Measurements from ENCODE around the gene CC2D1A. TPM values are rescaled to one million over a fixed set of nuclear protein-coding genes. Genes with fewer than 3 reads are reported as not detected.

Gene CC2D1A
- polyA plus RNA-seq, 2 donors = 34.0 to 58.9 TPM

DNA sequence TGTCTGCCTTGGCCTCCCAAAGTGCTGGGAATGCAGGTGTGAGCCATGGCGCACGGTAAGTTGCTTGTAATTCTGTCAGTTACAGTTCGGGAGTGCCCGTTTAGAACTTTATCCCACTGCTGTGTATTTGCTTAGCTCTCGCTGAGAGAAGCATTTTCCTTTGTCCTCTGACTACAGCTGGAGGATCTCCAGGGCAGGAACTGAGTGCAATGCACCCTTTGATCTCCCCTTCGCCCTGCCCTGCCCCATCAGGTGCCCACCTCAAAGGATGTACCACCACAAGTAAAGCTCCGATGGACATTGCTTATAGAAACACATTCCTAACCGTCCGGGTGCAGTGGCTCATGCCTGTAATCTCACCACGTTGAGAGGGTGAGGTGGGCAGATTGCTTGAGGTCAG is 6.6 kb upstream of the CC2D1A start:
- H3K27me3 ChIP-seq (ENCODE audit: control insufficient read depth in 1 of 2, insufficient read depth in 2 of 2, low read length in 2 of 2) = no peaks in the 10 kb centered on the region
- H3K36me3 ChIP-seq (ENCODE audit: control insufficient read depth in 2 of 2, insufficient read depth in 2 of 2, low read length in 1 of 2) = no peaks in the 10 kb centered on the region
- no peaks in the 10 kb centered on the region for H3K9me3 ChIP-seq (ENCODE audit: control insufficient read depth in 2 of 2, insufficient read depth in 1 of 2, low read depth in 1 of 2, low read length in 1 of 2)
- H3K4me1 ChIP-seq (ENCODE audit: control insufficient read depth in 2 of 2, insufficient read depth in 2 of 2, low read length in 1 of 2) = no peaks in the 10 kb centered on the region
- no peak overlapping the region for H3K27ac ChIP-seq (ENCODE audit: low read depth in 2 of 2, low read length in 1 of 2)
- no peak overlapping the region for H3K4me3 ChIP-seq (ENCODE audit: low read depth in 1 of 2, low read length in 2 of 2)
- 61 to 76% methylated on average over 10 of the region's 10 CpGs for WGBS, 2 donors

DNA sequence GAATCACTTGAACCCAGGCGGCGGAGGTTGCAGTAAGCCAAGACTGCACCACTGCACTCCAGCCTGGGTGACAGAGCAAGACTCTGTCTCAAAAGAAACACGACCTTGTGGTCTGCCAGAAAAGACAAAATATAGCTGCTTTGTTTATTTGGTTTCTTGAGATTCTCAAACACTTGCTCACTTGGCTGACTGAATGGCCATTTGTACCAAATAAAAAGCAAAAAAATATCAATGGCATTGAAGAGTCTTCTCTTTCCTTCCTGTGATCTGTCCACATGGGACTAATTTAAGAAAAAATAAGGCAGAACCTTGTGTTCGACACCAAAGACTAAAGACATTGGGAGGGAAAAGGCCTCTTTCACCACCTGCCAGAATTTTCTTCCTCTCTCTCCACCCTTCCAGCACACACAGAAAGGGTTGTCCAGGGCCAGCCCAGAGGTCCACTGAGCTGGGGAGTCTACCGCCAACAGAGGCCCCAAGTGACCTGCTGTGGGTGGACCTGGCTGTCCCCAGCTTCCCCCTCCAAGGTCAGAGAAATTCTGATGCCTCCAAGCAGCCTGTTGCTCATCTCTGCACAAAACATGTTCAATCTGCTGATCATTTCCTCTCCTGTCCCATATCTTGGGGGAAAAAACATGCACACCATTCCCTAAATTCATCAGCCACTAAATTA is 6.0 kb upstream of the CC2D1A start:
- WGBS, 2 donors = 67 to 75% methylated on average over 5 of the region's 5 CpGs
- Histone ChIP-seq H3K9me3 (ENCODE audit: control insufficient read depth in 2 of 2, insufficient read depth in 1 of 2, low read depth in 1 of 2, low read length in 1 of 2) (no peaks in the 10 kb centered on the region), H3K36me3 (ENCODE audit: control insufficient read depth in 2 of 2, insufficient read depth in 2 of 2, low read length in 1 of 2) (no peaks in the 10 kb centered on the region), H3K4me1 (ENCODE audit: control insufficient read depth in 2 of 2, insufficient read depth in 2 of 2, low read length in 1 of 2) (no peaks in the 10 kb centered on the region), H3K27me3 (ENCODE audit: control insufficient read depth in 1 of 2, insufficient read depth in 2 of 2, low read length in 2 of 2) (no peaks in the 10 kb centered on the region), H3K27ac (ENCODE audit: low read depth in 2 of 2, low read length in 1 of 2) (no peak overlapping the region), H3K4me3 (ENCODE audit: low read depth in 1 of 2, low read length in 2 of 2) (no peak overlapping the region)

DNA sequence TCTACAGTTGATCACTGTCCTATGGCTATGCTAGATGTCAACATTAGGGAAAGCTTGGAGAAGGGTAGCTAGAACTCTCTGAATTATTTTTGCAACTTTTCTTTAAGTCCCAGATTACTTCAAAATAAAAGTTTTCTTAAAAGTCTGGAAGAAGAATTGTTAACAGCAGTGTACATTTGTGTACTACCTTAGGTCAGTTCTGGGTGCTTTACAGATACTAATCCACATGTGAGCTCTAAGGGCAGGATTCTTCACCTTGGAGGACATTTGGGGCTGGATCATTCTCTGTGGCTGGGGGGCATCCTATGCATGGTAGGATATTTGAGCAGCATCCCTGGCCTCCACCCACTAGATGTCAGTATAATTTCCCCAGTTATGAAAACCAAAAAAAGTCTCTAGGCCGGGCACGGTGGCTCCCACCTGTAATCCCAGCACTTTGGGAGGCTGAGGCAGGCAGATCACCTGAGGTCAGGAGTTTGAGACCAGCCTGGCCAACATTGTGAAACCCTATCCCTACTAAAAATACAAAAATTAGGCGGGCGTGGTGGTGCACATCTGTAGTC is 2.9 kb upstream of the CC2D1A start:
- 75 to 78% methylated on average over 4 of the region's 4 CpGs for WGBS, 2 donors
- no peak overlapping the region for H3K4me3 ChIP-seq (ENCODE audit: low read depth in 1 of 2, low read length in 2 of 2)
- H3K4me1 ChIP-seq (ENCODE audit: control insufficient read depth in 2 of 2, insufficient read depth in 2 of 2, low read length in 1 of 2) = peaks cover 0 to 5% of the 10 kb centered on the region in 2 donors
- H3K27ac ChIP-seq (ENCODE audit: low read depth in 2 of 2, low read length in 1 of 2) = no peak overlapping the region
- no peaks in the 10 kb centered on the region for H3K9me3 ChIP-seq (ENCODE audit: control insufficient read depth in 2 of 2, insufficient read depth in 1 of 2, low read depth in 1 of 2, low read length in 1 of 2)
- H3K36me3 ChIP-seq (ENCODE audit: control insufficient read depth in 2 of 2, insufficient read depth in 2 of 2, low read length in 1 of 2) = no peaks in the 10 kb centered on the region
- no peaks in the 10 kb centered on the region for H3K27me3 ChIP-seq (ENCODE audit: control insufficient read depth in 1 of 2, insufficient read depth in 2 of 2, low read length in 2 of 2)

DNA sequence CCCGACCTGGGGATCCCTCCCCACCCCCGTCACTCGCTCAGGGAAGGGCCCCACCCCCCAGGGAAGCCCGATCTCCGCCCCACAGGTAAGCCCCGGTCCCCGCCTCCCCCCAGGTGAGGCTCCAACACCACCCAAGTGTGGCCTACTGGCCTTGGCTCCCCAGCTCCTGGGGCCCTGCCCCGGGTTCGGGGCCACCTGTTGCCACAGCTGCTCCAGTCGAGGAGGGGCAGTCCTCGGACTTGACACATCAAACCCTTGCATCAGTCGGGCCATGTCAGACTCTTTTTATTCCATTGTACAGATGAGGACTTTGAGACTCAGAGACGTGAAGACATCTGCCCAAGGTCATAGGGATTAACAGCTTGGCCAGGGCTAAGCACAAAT is 512 bp downstream of the CC2D1A start:
- 2 to 4% methylated on average over 7 to 13 of the region's 13 CpGs for WGBS, 2 donors
- peak overlapping the region; percentile 83 to 86 for H3K27ac ChIP-seq (ENCODE audit: low read depth in 2 of 2, low read length in 1 of 2)

DNA sequence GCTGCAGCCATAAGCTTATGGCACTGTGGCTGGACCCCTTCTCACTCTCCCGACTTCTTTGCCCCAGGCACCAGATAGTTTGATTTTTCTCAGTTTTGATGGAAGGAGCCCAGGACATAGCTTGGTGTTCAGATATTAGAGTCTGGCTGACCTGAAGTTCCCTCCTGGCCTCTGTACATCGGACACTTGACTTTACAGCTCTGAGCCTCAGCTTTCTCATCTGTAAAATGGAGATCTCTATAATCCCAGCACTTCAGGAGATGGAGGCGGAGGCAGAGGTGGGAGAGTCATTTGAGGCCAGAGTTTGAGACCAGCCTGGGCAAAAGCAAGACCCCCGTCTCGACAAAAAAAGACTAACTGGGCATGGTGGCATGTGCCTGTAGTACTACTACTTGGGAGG is 909 bp downstream of the CC2D1A start:
- H3K36me3 ChIP-seq (ENCODE audit: control insufficient read depth in 2 of 2, insufficient read depth in 2 of 2, low read length in 1 of 2) = peaks cover 0 to 4% of the 10 kb centered on the region in 2 donors
- peak overlapping the region in 1 of 2 donors; percentile 42 for H3K27ac ChIP-seq (ENCODE audit: low read depth in 2 of 2, low read length in 1 of 2)
- H3K4me3 ChIP-seq (ENCODE audit: low read depth in 1 of 2, low read length in 2 of 2) = peak overlapping the region; percentile 65 to 81
- 81 to 89% methylated on average over 5 of the region's 5 CpGs for WGBS, 2 donors
- peaks cover 0 to 5% of the 10 kb centered on the region in 2 donors for H3K4me1 ChIP-seq (ENCODE audit: control insufficient read depth in 2 of 2, insufficient read depth in 2 of 2, low read length in 1 of 2)
- no peaks in the 10 kb centered on the region for H3K9me3 ChIP-seq (ENCODE audit: control insufficient read depth in 2 of 2, insufficient read depth in 1 of 2, low read depth in 1 of 2, low read length in 1 of 2)
- H3K27me3 ChIP-seq (ENCODE audit: control insufficient read depth in 1 of 2, insufficient read depth in 2 of 2, low read length in 2 of 2) = no peaks in the 10 kb centered on the region

More for the DNA sequence above, 512 bp downstream of the CC2D1A start:
- Histone ChIP-seq H3K27me3 (ENCODE audit: control insufficient read depth in 1 of 2, insufficient read depth in 2 of 2, low read length in 2 of 2) (no peaks in the 10 kb centered on the region), H3K4me3 (ENCODE audit: low read depth in 1 of 2, low read length in 2 of 2) (peak overlapping the region; percentile 65 to 81), H3K9me3 (ENCODE audit: control insufficient read depth in 2 of 2, insufficient read depth in 1 of 2, low read depth in 1 of 2, low read length in 1 of 2) (no peaks in the 10 kb centered on the region), H3K4me1 (ENCODE audit: control insufficient read depth in 2 of 2, insufficient read depth in 2 of 2, low read length in 1 of 2) (peaks cover 0 to 5% of the 10 kb centered on the region in 2 donors), H3K36me3 (ENCODE audit: control insufficient read depth in 2 of 2, insufficient read depth in 2 of 2, low read length in 1 of 2) (peaks cover 0 to 4% of the 10 kb centered on the region in 2 donors)

DNA sequence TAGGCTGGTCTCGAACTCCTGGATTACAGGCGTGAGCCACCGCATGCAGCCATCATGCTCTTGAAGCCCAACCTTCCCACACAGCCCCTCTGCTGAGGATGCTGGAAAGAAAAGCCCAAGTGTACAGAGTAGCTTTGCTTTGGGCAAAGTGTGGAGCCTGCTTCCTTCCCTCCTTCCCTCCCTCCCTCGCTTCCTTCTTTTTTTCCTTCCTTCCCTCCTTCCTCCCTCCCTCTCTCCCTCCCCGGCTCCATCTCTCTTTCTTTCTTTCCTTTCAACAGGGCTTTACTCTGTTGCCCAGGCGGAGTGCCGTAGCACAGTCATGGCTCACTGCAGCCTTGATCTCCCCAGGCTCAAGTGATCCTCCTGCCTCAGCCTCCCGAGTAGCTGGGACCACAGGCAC is 2.7 kb downstream of the CC2D1A start:
- no peak overlapping the region for H3K27ac ChIP-seq (ENCODE audit: low read depth in 2 of 2, low read length in 1 of 2)
- peaks cover 0 to 5% of the 10 kb centered on the region in 2 donors for H3K4me1 ChIP-seq (ENCODE audit: control insufficient read depth in 2 of 2, insufficient read depth in 2 of 2, low read length in 1 of 2)
- 89 to 92% methylated on average over 8 of the region's 8 CpGs for WGBS, 2 donors
- no peaks in the 10 kb centered on the region for H3K9me3 ChIP-seq (ENCODE audit: control insufficient read depth in 2 of 2, insufficient read depth in 1 of 2, low read depth in 1 of 2, low read length in 1 of 2)
- H3K36me3 ChIP-seq (ENCODE audit: control insufficient read depth in 2 of 2, insufficient read depth in 2 of 2, low read length in 1 of 2) = peaks cover 10 to 20% of the 10 kb centered on the region in 2 donors
- H3K4me3 ChIP-seq (ENCODE audit: low read depth in 1 of 2, low read length in 2 of 2) = no peak overlapping the region
- no peaks in the 10 kb centered on the region for H3K27me3 ChIP-seq (ENCODE audit: control insufficient read depth in 1 of 2, insufficient read depth in 2 of 2, low read length in 2 of 2)

DNA sequence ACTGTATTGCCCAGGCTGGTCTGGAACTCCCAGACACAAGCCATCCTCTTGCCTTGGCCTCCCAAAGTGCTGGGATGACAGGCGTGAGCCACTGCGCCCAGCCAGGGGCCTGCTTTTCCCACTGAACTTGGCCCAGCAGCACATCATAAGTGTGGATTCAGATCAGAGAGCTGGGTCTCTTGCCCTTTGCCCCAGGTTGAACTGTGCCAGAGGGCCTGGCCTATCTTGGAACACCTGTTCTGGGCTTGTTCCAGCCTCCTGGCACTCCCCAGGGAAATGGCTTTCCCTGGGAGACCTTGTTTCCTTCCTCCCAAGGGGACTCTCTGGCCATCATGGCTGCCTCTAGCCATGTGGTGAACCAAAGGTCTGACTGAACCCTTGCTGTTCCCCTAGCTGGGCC is 3.4 kb downstream of the CC2D1A start:
- H3K36me3 ChIP-seq (ENCODE audit: control insufficient read depth in 2 of 2, insufficient read depth in 2 of 2, low read length in 1 of 2) = peaks cover 10 to 20% of the 10 kb centered on the region in 2 donors
- no peak overlapping the region for H3K4me3 ChIP-seq (ENCODE audit: low read depth in 1 of 2, low read length in 2 of 2)
- 85 to 97% methylated on average over 2 of the region's 2 CpGs for WGBS, 2 donors
- peaks cover 0 to 5% of the 10 kb centered on the region in 2 donors for H3K4me1 ChIP-seq (ENCODE audit: control insufficient read depth in 2 of 2, insufficient read depth in 2 of 2, low read length in 1 of 2)
- no peak overlapping the region for H3K27ac ChIP-seq (ENCODE audit: low read depth in 2 of 2, low read length in 1 of 2)
- H3K27me3 ChIP-seq (ENCODE audit: control insufficient read depth in 1 of 2, insufficient read depth in 2 of 2, low read length in 2 of 2) = no peaks in the 10 kb centered on the region
- H3K9me3 ChIP-seq (ENCODE audit: control insufficient read depth in 2 of 2, insufficient read depth in 1 of 2, low read depth in 1 of 2, low read length in 1 of 2) = no peaks in the 10 kb centered on the region

DNA sequence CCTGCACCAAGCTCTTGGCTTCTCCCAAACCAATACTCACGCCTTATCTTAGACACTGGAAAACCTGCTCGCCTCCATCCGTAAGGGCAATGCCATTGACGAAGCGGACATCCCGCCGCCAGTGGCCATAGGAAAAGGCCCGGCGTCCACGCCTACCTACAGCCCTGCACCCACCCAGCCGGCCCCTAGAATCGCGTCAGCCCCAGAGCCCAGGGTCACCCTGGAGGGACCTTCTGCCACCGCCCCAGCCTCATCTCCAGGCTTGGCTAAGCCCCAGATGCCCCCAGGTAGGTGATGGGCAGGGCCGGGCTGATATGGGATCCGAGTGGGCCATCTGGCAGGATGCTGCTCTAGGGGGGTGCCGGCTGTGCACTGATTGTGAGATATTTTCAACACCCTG is 7.4 kb downstream of the CC2D1A start:
- Histone ChIP-seq H3K36me3 (ENCODE audit: control insufficient read depth in 2 of 2, insufficient read depth in 2 of 2, low read length in 1 of 2) (peaks cover 10 to 33% of the 10 kb centered on the region in 2 donors), H3K27ac (ENCODE audit: low read depth in 2 of 2, low read length in 1 of 2) (no peak overlapping the region), H3K27me3 (ENCODE audit: control insufficient read depth in 1 of 2, insufficient read depth in 2 of 2, low read length in 2 of 2) (no peaks in the 10 kb centered on the region), H3K9me3 (ENCODE audit: control insufficient read depth in 2 of 2, insufficient read depth in 1 of 2, low read depth in 1 of 2, low read length in 1 of 2) (no peaks in the 10 kb centered on the region), H3K4me3 (ENCODE audit: low read depth in 1 of 2, low read length in 2 of 2) (no peak overlapping the region), H3K4me1 (ENCODE audit: control insufficient read depth in 2 of 2, insufficient read depth in 2 of 2, low read length in 1 of 2) (no peaks in the 10 kb centered on the region)
- 93 to 97% methylated on average over 17 of the region's 17 CpGs for WGBS, 2 donors

DNA sequence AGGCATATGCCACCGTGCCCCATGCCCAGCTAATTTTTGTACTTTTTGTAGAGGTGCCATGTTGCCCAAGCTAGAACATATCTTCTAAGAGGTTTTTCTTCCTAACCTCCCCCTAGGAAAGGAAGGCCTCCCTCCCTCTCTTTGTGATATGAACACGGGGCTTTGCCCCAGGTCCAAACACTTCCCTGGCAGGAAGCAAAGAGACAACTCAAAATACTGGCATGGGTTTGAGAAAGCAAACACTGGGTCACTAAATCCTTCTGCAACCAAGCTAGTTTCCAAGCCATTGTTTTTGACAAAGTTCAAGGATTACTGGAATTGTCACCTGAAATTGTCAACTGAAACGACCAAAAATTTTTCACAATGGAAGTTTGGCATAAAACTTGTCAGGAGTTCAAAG is 8.8 kb downstream of the CC2D1A start:
- Histone ChIP-seq H3K27me3 (ENCODE audit: control insufficient read depth in 1 of 2, insufficient read depth in 2 of 2, low read length in 2 of 2) (no peaks in the 10 kb centered on the region), H3K36me3 (ENCODE audit: control insufficient read depth in 2 of 2, insufficient read depth in 2 of 2, low read length in 1 of 2) (peaks cover 10 to 38% of the 10 kb centered on the region in 2 donors), H3K4me3 (ENCODE audit: low read depth in 1 of 2, low read length in 2 of 2) (no peak overlapping the region), H3K9me3 (ENCODE audit: control insufficient read depth in 2 of 2, insufficient read depth in 1 of 2, low read depth in 1 of 2, low read length in 1 of 2) (no peaks in the 10 kb centered on the region), H3K4me1 (ENCODE audit: control insufficient read depth in 2 of 2, insufficient read depth in 2 of 2, low read length in 1 of 2) (no peaks in the 10 kb centered on the region), H3K27ac (ENCODE audit: low read depth in 2 of 2, low read length in 1 of 2) (no peak overlapping the region)
- WGBS, 2 donors = 68 to 71% methylated on average over 3 of the region's 3 CpGs

DNA sequence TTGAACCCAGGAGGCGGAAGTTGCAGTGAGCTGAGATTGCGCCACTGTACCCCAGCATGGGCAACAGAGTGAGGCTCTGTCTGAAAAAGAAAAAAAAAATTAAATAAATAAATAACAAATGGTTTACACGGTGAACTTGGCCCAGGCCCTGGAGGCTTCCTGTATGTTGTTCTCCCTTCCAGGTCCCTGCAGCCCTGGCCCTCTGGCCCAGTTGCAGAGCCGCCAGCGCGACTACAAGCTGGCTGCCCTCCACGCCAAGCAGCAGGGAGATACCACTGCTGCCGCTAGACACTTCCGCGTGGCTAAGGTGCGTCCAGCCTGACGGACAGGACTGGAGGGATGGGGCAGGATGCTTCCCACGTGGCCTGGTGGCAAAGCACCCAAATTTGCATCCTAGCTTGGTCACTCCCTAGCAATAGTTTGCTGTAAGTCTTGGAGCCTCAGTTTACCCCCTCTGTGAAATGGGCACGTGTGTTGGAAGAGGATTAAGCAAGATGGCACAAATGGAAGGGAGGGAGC is 11.9 kb downstream of the CC2D1A start:
- Histone ChIP-seq H3K27ac (ENCODE audit: low read depth in 2 of 2, low read length in 1 of 2) (no peak overlapping the region), H3K27me3 (ENCODE audit: control insufficient read depth in 1 of 2, insufficient read depth in 2 of 2, low read length in 2 of 2) (no peaks in the 10 kb centered on the region), H3K4me1 (ENCODE audit: control insufficient read depth in 2 of 2, insufficient read depth in 2 of 2, low read length in 1 of 2) (no peaks in the 10 kb centered on the region), H3K36me3 (ENCODE audit: control insufficient read depth in 2 of 2, insufficient read depth in 2 of 2, low read length in 1 of 2) (peaks cover 18 to 52% of the 10 kb centered on the region in 2 donors), H3K4me3 (ENCODE audit: low read depth in 1 of 2, low read length in 2 of 2) (no peak overlapping the region), H3K9me3 (ENCODE audit: control insufficient read depth in 2 of 2, insufficient read depth in 1 of 2, low read depth in 1 of 2, low read length in 1 of 2) (peaks cover 0 to 6% of the 10 kb centered on the region in 2 donors)
- 84 to 85% methylated on average over 14 of the region's 14 CpGs for WGBS, 2 donors

All from esophagus (tissue), 2 donors.